IMR-90 (cell line): ENCODE data around the gene TMEM140. TPM values are rescaled to one million over a fixed set of nuclear protein-coding genes. Genes with fewer than 3 reads are reported as not detected.

Experiments
- ATAC-seq: fragments of 200-7000 bp; cut with Tn5 transposase; 2 replicates; pipeline ENCODE4 v1.9.1; 2020; ENCODE audit warnings: low read depth, mild to moderate bottlenecking, moderate library complexity
- BruUV-seq: library from RNA; stranded (reverse); fragments of 400-500 nt; replicated peaks from 2 replicates; lab custom pipeline; 2021; lab: Mats Ljungman, UMichigan
- CTCF ChIA-PET: fragments of 300-600 bp; formaldehyde crosslinking; extraction: SDS; loops from one replicate; lab custom pipeline; 2021; ENCODE audit warnings: antibody characterized with exemption; lab: Yijun Ruan, JAX
- POLR2A ChIA-PET: fragments of 300-600 bp; sonication (Branson Sonifier 250); formaldehyde crosslinking; loops from one replicate; lab custom pipeline; 2022; ENCODE audit warnings: antibody characterized with exemption; ENCODE audit not compliant: unreplicated experiment; lab: Charles Lee
- DNase-seq: peaks from one replicate; pipeline ENCODE4 v3.0.0; 2013
- H2AFZ ChIP-seq: replicated peaks from 2 replicates; pipeline ENCODE3; 2013; ENCODE audit warnings: low read length, mild to moderate bottlenecking; ENCODE audit not compliant: poor library complexity
- H2AK5ac ChIP-seq: 2 replicates; pipeline ENCODE4 v1.6.1; 2013; ENCODE audit warnings: low read depth, low read length, inconsistent platforms
- H2AK9ac ChIP-seq: replicated peaks from 2 replicates; pipeline ENCODE3; 2013; ENCODE audit warnings: mild to moderate bottlenecking, low read depth, low read length, moderate library complexity; ENCODE audit not compliant: poor library complexity
- H2BK120ac ChIP-seq: 2 replicates; pipeline ENCODE4 v1.6.1; 2013; ENCODE audit warnings: low read depth, low read length, inconsistent platforms
- H2BK15ac ChIP-seq: 3 replicates; pipeline ENCODE4 v1.6.1; 2013; ENCODE audit warnings: low read depth, low read length, inconsistent platforms
- H2BK20ac ChIP-seq: 2 replicates; pipeline ENCODE4 v1.6.1; 2013; ENCODE audit warnings: low read depth, mild to moderate bottlenecking, inconsistent platforms, low read length, moderate library complexity
- H2BK5ac ChIP-seq: 2 replicates; pipeline ENCODE4 v1.6.1; 2013; ENCODE audit warnings: mild to moderate bottlenecking, low read depth, low read length, inconsistent platforms; ENCODE audit not compliant: poor library complexity, severe bottlenecking
- H3K14ac ChIP-seq: replicated peaks from 2 replicates; pipeline ENCODE4 v1.6.1; 2013; ENCODE audit warnings: low read depth, low read length, inconsistent platforms
- H3K18ac ChIP-seq: 2 replicates; pipeline ENCODE4 v1.6.1; 2013; ENCODE audit warnings: low read depth, low read length, control low read depth
- H3K23ac ChIP-seq: 2 replicates; pipeline ENCODE4 v1.6.1; 2013; ENCODE audit warnings: low read depth, low read length, inconsistent platforms
- H3K27ac ChIP-seq: 2 replicates; pipeline ENCODE4 v1.5.1; 2013; ENCODE audit warnings: mild to moderate bottlenecking, control low read depth, low read length; ENCODE audit not compliant: insufficient read depth
- H3K27me3 ChIP-seq: 2 replicates; pipeline ENCODE4 v1.6.1; 2013; ENCODE audit warnings: low read length; ENCODE audit not compliant: control insufficient read depth, insufficient read depth
- H3K36me3 ChIP-seq: 2 replicates; pipeline ENCODE4 v1.6.1; 2013; ENCODE audit warnings: low read length, mixed read lengths; ENCODE audit not compliant: control insufficient read depth, insufficient read depth
- H3K4ac ChIP-seq: 2 replicates; pipeline ENCODE4 v1.6.1; 2013; ENCODE audit warnings: low read depth, low read length, inconsistent platforms
- H3K4me1 ChIP-seq: 2 replicates; pipeline ENCODE4 v1.6.1; 2013; ENCODE audit warnings: low read length, mixed read lengths; ENCODE audit not compliant: control insufficient read depth, insufficient read depth
- H3K4me2 ChIP-seq: 2 replicates; pipeline ENCODE4 v1.6.1; 2013; ENCODE audit warnings: low read depth, mild to moderate bottlenecking, control low read depth, low read length, moderate library complexity
- H3K4me3 ChIP-seq: 2 replicates; pipeline ENCODE4 v1.5.1; 2013; ENCODE audit warnings: low read depth, mild to moderate bottlenecking, control low read depth, low read length, moderate library complexity; ENCODE audit not compliant: insufficient read depth
- H3K56ac ChIP-seq: 2 replicates; pipeline ENCODE4 v1.6.1; 2013; ENCODE audit warnings: low read length, inconsistent platforms; ENCODE audit not compliant: insufficient read depth; ENCODE audit errors: extremely low read depth
- H3K79me1 ChIP-seq, 2 experiments: 2 replicates each; pipeline ENCODE4 v1.6.1; 2013; ENCODE audit warnings: low read length in 2 of 2, inconsistent platforms in 1 of 2, low read depth in 1 of 2
- H3K9ac ChIP-seq: 2 replicates; pipeline ENCODE4 v1.6.1; 2013; ENCODE audit warnings: low read depth, low read length, control low read depth
- H3K9me1 ChIP-seq: 2 replicates; pipeline ENCODE4 v1.6.1; 2013; ENCODE audit warnings: low read length, inconsistent platforms; ENCODE audit not compliant: insufficient read depth
- H3K9me3 ChIP-seq: 2 replicates; pipeline ENCODE4 v1.6.1; 2013; ENCODE audit warnings: low read length; ENCODE audit not compliant: control insufficient read depth, insufficient read depth
- H4K20me1 ChIP-seq: 2 replicates; pipeline ENCODE4 v1.6.1; 2013; ENCODE audit warnings: low read length, inconsistent platforms; ENCODE audit not compliant: insufficient read depth
- H4K5ac ChIP-seq: 2 replicates; pipeline ENCODE4 v1.6.1; 2013; ENCODE audit warnings: mild to moderate bottlenecking, low read depth, low read length, control low read depth
- H4K8ac ChIP-seq, 2 experiments: 2 replicates each; pipeline ENCODE4 v1.6.1; 2013; ENCODE audit warnings: low read depth in 2 of 2, low read length in 2 of 2, control low read depth in 1 of 2, inconsistent platforms in 1 of 2
- H4K91ac ChIP-seq: 2 replicates; pipeline ENCODE4 v1.6.1; 2013; ENCODE audit warnings: low read depth, low read length, inconsistent platforms; ENCODE audit not compliant: insufficient read depth
- CEBPB ChIP-seq: IDR thresholded peaks from 2 replicates; pipeline ENCODE4 v1.6.1; 2012; ENCODE audit warnings: low read depth, low read length, improper control_type of control experiment
- CTCF ChIP-seq: conservative IDR thresholded peaks from 2 replicates; pipeline ENCODE4 v1.5.1; 2012; ENCODE audit warnings: mild to moderate bottlenecking, low read depth, low read length, improper control_type of control experiment
- MAFK ChIP-seq: IDR thresholded peaks from 2 replicates; pipeline ENCODE4 v1.6.1; 2012; ENCODE audit warnings: low read depth, low read length, improper control_type of control experiment
- NFE2L2 ChIP-seq: fragments of 150-350 bp; IDR thresholded peaks from 2 replicates; pipeline ENCODE4 v1.6.1; 2016; ENCODE audit warnings: low read depth, mild to moderate bottlenecking, low read length
- WGBS, 2 experiments: methylation state at CpG; one replicate each; pipeline versions ENCODE4 v1.1.5 to v1.1.7; 2013; ENCODE audit warnings: missing lambda C conversion rate in 2 of 2; ENCODE audit not compliant: insufficient read length in 1 of 2; ENCODE audit errors: extremely low coverage in 2 of 2; 5-methylcytosine and 5-hydroxymethylcytosine counted together
- dilution Hi-C: fragments of 300-500 bp; cut with HindIII; formaldehyde crosslinking; loops from one replicate; pipeline ENCODE4 v1.14.3; 2018; ENCODE audit warnings: low sequenced_read_pairs; ENCODE audit not compliant: unreplicated experiment
- in situ Hi-C: fragments of 300-500 bp; cut with MboI; formaldehyde crosslinking; loops from 3 replicates; pipeline ENCODE4 v1.14.3; 2019; ENCODE audit warnings: low sequenced_read_pairs, inconsistent platforms, mixed read lengths
- intact Hi-C: fragments of 100-400 bp; cut with micrococcal nuclease; formaldehyde crosslinking; loops from 2 replicates; pipeline ENCODE4 v1.10.0; 2022
- polyA plus RNA-seq, 3 experiments: library from polyadenylated mRNA; depleted of rRNA; stranded (reverse); fragments of >200 nt; gene quantifications; 2 replicates each; pipeline ENCODE4 v1.2.3, GENCODE V29; 2012; ENCODE audit warnings: low replicate concordance in 1 of 3
- total RNA-seq: library from RNA; depleted of rRNA; stranded (reverse); fragments of >200 nt; gene quantifications from 2 replicates; pipeline ENCODE4 v1.2.3, GENCODE V29; 2012

The TMEM140 gene
- total and polyA plus RNA-seq, 2 of the 4 experiments (the other 2 are of a cell fraction): 0.24 to 0.72 TPM

- Histone ChIP-seq H3K23ac (peak overlapping the region; percentile 15), H4K91ac (peak overlapping the region; percentile 55; the same call in 1 of the 2 replicates), H3K9me3 (no peaks in the 10 kb centered on the region), H3K4me1 (peaks cover 12% of the 10 kb centered on the region), H2BK5ac (peak overlapping the region; percentile 64), H4K20me1 (0 out of 2 replicates have a peak, but pooled peaks cover 4% of the 10 kb centered on the region), H2AK5ac (peak overlapping the region; percentile 9; the same call in 1 of the 2 replicates), H2BK20ac (no peak overlapping the region), H3K36me3 (peaks cover 39% of the 10 kb centered on the region), H3K27me3 (no peaks in the 10 kb centered on the region), H2BK120ac (no peak overlapping the region), H3K27ac (peak overlapping the region; percentile 96), H2AFZ (peak overlapping the region; percentile 85), H2BK15ac (no peak overlapping the region), H4K5ac (peak overlapping the region; percentile 72), H3K9ac (peak overlapping the region; percentile 86), H3K9me1 (peaks cover 20% of the 10 kb centered on the region), H3K14ac (0 out of 2 replicates have a peak overlapping the region, but pooled peaks have one; percentile 73), H3K4me3 (peak overlapping the region; percentile 91), H3K4ac (peak overlapping the region; percentile 85), H3K79me1 (peaks cover 30 to 52% of the 10 kb centered on the region in 2 experiments), H3K56ac (peak overlapping the region; percentile 79; the same call in 1 of the 2 replicates), H2AK9ac (peak overlapping the region; percentile 81), H4K8ac (peak overlapping the region; percentile 75 to 84; a peak in 3 of 4 replicates), H3K18ac (no peak overlapping the region), H3K4me2 (peak overlapping the region; percentile 80)
- ChIA-PET CTCF (interaction anchor here (3.7 kb wide), 1 partner anchor 183 kb away, joined by 17 read pairs; the partner anchor contains the start of gene AGBL3), POLR2A (interaction anchor here (0.6 kb wide), 1 partner anchor 488 kb away, joined by 3 read pairs; no protein-coding TSS in a partner anchor)
- dilution Hi-C loops: no loop called here
- no peak for ATAC-seq
- peak; percentile 59 for DNase-seq
- BruUV-seq: no TSS peak
- intact Hi-C loops: no loop called here
- 61% methylated on average over 9 of the region's 11 CpGs; no CpG with 5 or more reads in 1 of the 2 experiments for WGBS, 2 experiments
- TF ChIP-seq CTCF (peak; percentile 34), NFE2L2 (no peak), CEBPB (0 out of 2 replicates have a peak, but pooled peaks have one; percentile 13), MAFK (peak; percentile 48)
- in situ Hi-C loops: loop anchor here (10.0 kb wide), 2 partner anchors 185 to 485 kb away; partner anchors contain the start of gene AGBL3
Observed at GRCh38 chr7:135169141-135169963, 21.5 kb downstream of the TMEM140 start.
